Measurements from ENCODE around the gene PLXNB3.
"Not testable (repeated sequence)": the region's sequence is repeated elsewhere in the genome, so short reads cannot be mapped to it uniquely, and the experiment has no call there.

PLXNB3 gene

GRCh38 chrX:153733651-153734240, 30.3 kb upstream of the PLXNB3 start:
- DNase-seq: no peak

DNA sequence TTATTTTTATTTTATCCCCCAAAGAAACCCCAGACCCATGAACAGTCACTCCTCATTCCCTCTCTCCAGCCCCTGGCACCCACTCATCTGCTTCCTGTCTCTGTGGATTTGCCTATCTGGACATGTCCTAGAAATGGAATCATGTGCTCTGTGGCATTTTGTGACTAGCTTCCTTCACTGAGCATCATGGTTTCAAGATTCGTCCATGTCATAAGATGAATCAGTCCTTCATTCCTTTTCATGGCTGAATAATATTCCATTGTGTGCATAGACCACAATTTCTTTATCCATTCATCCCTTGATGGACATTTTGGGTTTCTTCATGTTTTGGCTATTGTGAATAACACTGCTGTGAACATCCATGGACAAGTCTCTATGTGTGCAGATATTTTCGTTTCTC, 29.2 kb upstream of the PLXNB3 start:
- no peak for DNase-seq

GRCh38 chrX:153735274-153735673, 28.8 kb upstream of the PLXNB3 start:
- DNase-seq: no peak

DNA sequence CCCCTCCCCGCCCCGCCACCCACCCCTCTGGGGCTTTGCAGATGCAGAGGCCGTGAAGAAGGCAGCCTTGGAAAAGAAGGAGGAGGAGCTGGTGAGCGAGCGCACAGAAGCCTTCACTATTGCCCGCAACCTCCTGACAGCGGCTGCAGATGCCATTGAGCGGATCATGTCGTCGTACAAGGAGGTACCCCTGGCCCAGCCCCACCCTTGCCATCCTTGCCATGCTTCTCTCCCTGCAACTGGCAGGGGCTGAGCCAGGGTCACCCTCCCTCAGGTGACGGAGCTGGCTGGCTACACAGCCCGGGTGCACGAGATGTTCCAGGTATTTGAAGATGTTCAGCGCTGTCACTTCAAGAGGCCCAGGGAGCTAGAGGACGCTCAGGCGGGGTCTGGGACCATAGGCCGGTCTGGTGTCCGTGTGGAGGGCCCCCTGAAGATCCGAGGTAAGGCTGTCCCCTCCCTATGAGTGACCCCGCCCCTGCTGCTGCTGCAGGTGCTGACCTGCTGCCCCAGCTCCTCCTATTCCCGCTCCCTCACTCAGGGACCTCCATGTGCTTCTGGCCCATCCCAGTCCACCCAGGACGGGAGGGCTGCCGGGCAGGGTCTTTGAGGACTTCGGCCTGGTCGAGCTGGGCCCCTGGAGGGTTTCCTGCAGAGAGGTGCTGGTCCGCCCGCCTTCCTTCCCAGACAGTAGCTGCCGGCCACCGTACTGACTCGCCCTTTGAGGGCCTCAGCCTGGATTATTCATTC, 27.8 kb upstream of the PLXNB3 start:
- no peak for DNase-seq

- no peak for DNase-seq
These were observed 27.1 kb upstream of the PLXNB3 start for GRCh38 chrX:153736871-153737441.

DNA sequence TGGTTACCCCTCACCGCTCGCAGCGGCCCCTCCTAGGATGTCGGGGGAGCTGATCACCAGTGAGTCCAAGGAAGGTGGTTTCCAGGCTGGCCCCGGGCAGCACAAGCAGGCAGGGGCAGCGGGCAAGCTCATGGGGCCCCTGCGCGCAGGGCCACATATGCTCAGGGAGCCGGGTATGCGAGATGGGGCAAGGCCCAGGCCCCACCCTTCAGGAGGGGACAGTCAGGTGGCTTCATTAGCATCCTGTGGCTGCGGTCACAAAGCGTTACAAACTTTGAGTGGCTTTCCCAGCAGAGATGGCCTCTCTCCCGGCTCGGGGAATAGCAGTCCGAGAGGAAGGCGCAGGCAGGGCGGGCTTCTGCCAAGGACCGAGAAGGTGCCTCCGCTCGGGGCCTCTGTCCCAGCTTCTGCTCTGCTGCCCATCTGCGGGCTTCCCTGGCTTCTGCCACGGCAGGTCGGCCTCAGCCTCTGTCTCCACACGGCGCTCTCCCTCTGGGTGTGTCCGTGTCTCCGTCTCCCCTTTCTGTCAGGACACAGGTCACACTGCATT, 25.9 kb upstream of the PLXNB3 start:
- DNase-seq: no peak

GRCh38 chrX:153739754-153740486, 24.1 kb upstream of the PLXNB3 start:
- no peak for DNase-seq

GRCh38 chrX:153740631-153741222, 23.3 kb upstream of the PLXNB3 start:
- no peak for DNase-seq

DNA sequence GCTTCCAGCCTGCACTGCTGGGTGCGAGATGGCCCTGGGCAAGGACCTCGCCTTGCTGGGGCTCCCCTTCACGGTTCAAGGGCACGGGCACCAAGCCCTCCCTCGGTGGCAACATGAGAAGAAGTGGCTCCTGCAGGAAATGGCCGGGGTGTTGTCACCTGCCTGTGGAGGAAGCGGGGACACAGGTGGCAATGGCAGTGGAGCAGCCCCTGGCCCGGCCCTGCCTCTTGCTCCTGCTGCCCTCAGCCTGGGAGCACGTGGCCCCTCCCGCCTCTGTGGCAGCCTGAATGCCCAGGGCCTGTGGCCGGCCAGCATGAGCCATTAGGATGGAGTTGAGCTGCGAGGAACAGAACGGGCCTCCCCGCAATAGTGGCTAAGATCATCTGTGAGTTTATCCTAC, 22.6 kb upstream of the PLXNB3 start:
- no peak for DNase-seq

- not testable (repeated sequence) for DNase-seq
These were observed 21.9 kb upstream of the PLXNB3 start for GRCh38 chrX:153742111-153742510.

- not testable (repeated sequence) for DNase-seq
These were observed 21.1 kb upstream of the PLXNB3 start for GRCh38 chrX:153742796-153743467.

- DNase-seq: not testable (repeated sequence)
These were observed 20.4 kb upstream of the PLXNB3 start for GRCh38 chrX:153743468-153744209.

- DNase-seq: no peak
These were observed 19.6 kb upstream of the PLXNB3 start for GRCh38 chrX:153744210-153745066.

GRCh38 chrX:153745067-153745433, 19.0 kb upstream of the PLXNB3 start:
- not testable (repeated sequence) for DNase-seq

GRCh38 chrX:153746359-153746758, 17.7 kb upstream of the PLXNB3 start:
- DNase-seq: no peak

DNA sequence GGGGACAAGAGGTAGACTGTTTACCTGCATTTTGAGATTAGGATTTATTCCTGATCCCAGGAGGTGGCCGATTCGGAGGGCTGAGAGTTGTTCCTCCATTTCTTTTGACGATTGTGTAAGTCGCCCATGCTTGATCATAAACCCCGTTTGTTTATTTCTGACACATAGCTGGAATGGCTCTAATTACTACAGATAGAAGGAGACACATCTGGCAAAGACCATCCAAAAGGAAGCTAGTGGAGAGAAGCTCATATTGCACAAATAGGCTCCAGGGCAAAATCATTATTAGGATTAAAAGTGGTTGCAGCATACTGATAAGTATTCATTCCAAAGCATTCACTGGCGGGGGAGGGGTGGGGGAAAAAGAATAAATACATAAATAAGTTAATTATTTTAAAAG, 17.1 kb upstream of the PLXNB3 start:
- DNase-seq: not testable (repeated sequence)

DNA sequence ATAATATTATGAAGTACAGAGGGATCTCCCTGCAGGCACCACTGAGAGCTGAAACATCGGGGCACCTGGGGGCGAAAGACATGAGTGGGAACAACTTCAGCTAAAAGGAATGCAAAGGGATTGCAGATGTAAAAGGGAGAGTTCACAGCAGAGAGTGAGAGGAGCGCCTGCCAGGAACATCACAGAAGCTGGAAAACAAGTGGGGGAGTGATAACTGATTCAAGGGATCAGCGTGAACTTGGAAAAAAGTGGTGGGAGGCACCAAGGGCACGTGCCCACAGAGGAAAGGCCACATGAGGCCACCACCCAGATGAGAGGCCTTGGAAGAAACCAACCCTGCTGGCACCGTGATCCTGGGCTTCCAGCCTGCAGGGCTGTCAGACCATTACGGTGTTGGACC, 15.0 kb upstream of the PLXNB3 start:
- not testable (repeated sequence) for DNase-seq

DNA sequence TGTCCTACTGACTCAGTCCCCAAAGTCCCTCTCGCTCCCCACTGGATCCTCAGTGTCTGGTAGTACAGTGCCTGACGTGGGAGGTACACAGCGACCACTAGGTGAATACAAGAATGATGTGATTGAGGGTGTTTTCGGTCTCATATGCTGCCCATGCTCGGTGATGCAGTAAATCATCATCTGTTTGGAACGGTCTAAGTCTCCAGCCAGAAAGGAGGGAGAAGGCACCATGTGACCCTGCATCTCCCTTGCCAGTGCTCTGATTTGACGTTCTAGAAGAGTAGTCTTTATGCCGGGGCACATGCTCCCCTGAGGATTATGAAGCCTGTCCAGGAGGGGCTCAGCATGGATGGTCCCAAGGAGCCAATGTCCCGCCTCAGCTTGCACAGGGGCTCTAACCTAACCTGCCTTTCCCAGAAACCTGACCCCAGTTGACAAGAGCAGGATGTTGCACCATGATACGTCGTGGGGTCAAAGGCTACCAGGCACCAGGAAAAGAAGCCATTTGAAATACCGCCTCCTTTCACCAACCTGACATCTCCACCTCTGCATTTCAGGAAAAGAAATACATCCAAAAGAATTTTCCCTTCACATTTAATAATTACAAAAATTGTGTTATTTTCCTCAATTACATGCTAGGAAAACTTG, 13.8 kb upstream of the PLXNB3 start:
- no peak for DNase-seq

DNA sequence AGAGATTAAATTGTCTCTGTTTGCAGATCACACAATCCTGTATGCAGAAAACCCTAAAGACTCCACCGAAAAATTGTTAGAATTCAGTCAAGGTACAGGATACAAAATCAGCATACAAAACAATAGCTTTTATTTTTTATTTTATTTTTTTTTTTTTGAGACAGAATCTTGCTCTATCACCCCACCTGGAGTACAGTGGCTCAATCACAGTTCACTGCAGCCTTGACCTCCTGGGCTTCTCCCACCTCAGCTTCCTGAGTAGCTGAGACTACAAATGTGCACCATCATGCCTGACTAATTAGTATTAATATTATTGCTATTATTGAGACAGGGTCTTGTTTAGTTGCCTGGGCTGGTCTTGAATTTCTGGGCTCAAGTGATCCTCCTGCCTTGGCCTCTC, 8.9 kb upstream of the PLXNB3 start:
- no peak for DNase-seq

DNA sequence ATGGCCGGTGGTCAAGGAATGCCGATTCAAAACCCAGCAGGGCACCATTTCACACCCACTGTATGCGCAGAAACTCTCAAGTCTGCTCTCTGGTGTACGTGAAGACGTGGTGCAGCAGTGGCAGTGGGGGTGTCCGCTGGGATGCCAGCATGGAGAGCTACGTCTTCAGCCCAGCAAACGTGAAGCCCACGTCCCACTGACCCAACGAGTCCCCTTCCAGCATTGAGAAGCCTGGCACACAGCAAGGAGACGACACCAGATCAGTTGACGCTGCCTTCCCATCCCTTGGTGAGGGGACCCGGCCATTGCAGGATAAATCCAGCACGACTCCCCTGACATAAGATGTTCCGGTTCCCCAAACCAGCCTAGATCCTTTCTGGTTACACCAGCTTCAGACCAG, 2.2 kb upstream of the PLXNB3 start:
- no peak for DNase-seq
